HEK293T (cell line): ENCODE data around the gene CD4.

Experiments used
- CTCF ChIA-PET: fragments of 350-600 bp; formaldehyde crosslinking; extraction: SDS; loops from one replicate; lab custom pipeline; 2021; ENCODE audit warnings: antibody characterized with exemption, inconsistent platforms; lab: Yijun Ruan, JAX
- POLR2A ChIA-PET: fragments of 350-600 bp; formaldehyde crosslinking; extraction: SDS; loops from one replicate; lab custom pipeline; 2020; ENCODE audit warnings: antibody characterized with exemption, inconsistent platforms; lab: Yijun Ruan, JAX
- DNase-seq: peaks from one replicate; pipeline ENCODE4 v3.0.0; 2012; ENCODE audit warnings: mixed read lengths; ENCODE audit errors: extremely low spot score
- ARNT ChIP-seq: fragments of 450-650 bp; IDR thresholded peaks from 2 replicates; pipeline ENCODE4 v1.6.1; 2017; ENCODE audit warnings: mild to moderate bottlenecking
- BHLHE40 ChIP-seq: fragments of 450-650 bp; IDR thresholded peaks from 2 replicates; pipeline ENCODE4 v1.6.1; 2016; ENCODE audit warnings: mild to moderate bottlenecking, moderate library complexity, borderline replicate concordance
- CTBP1 ChIP-seq: fragments of 450-650 bp; IDR thresholded peaks from 2 replicates; pipeline ENCODE4 v1.6.1; 2016; ENCODE audit warnings: borderline replicate concordance
- ELF4 ChIP-seq: fragments of 450-650 bp; IDR thresholded peaks from 2 replicates; pipeline ENCODE4 v1.6.1; 2017; ENCODE audit warnings: antibody characterized with exemption
- FOXA1 ChIP-seq: fragments of 450-650 bp; IDR thresholded peaks from 2 replicates; pipeline ENCODE4 v1.6.1; 2016; ENCODE audit warnings: mild to moderate bottlenecking
- FOXK2 ChIP-seq: fragments of 450-650 bp; IDR thresholded peaks from 2 replicates; pipeline ENCODE4 v1.6.1; 2016; ENCODE audit warnings: mild to moderate bottlenecking
- FOXM1 ChIP-seq: fragments of 450-650 bp; IDR thresholded peaks from 2 replicates; pipeline ENCODE4 v1.6.1; 2017; ENCODE audit warnings: mild to moderate bottlenecking, borderline replicate concordance
- HDGF ChIP-seq: fragments of 450-650 bp; IDR thresholded peaks from 2 replicates; pipeline ENCODE4 v1.6.1; 2017; ENCODE audit warnings: antibody characterized with exemption, borderline replicate concordance
- L3MBTL2 ChIP-seq: fragments of 450-650 bp; conservative IDR thresholded peaks from 2 replicates; pipeline ENCODE4 v1.6.1; 2016; ENCODE audit warnings: mild to moderate bottlenecking
- LEF1 ChIP-seq: fragments of 450-650 bp; IDR thresholded peaks from 2 replicates; pipeline ENCODE4 v1.6.1; 2017; ENCODE audit warnings: mild to moderate bottlenecking, borderline replicate concordance
- NFRKB ChIP-seq: fragments of 450-650 bp; IDR thresholded peaks from 2 replicates; pipeline ENCODE4 v1.6.1; 2016; ENCODE audit warnings: mild to moderate bottlenecking, moderate library complexity
- PKNOX1 ChIP-seq: fragments of 450-650 bp; IDR thresholded peaks from 2 replicates; pipeline ENCODE4 v1.6.1; 2016
- SP1 ChIP-seq: fragments of 450-650 bp; IDR thresholded peaks from 2 replicates; pipeline ENCODE4 v1.6.1; 2017
- SUZ12 ChIP-seq: fragments of 450-650 bp; IDR thresholded peaks from 2 replicates; pipeline ENCODE4 v1.6.1; 2016; ENCODE audit warnings: mild to moderate bottlenecking
- TARDBP ChIP-seq: fragments of 450-650 bp; IDR thresholded peaks from 2 replicates; pipeline ENCODE4 v1.6.1; 2016
- ZNF384 ChIP-seq: fragments of 450-650 bp; IDR thresholded peaks from 2 replicates; pipeline ENCODE4 v1.6.1; 2016

CD4 gene

GRCh38 chr12:6842075-6842474 lies 52.7 kb downstream of the CD4 start:
- DNase-seq = no peak
- ChIA-PET CTCF (no interaction called here), POLR2A (interaction anchor here (1.1 to 5.0 kb wide), 6 partner anchors 8 to 288 kb away, joined by 3 to 57 read pairs (median 4); partner anchors contain the start of genes CDCA3, MLF2, P3H3 and USP5)
- TF ChIP-seq ARNT = no peak
- TF ChIP-seq HDGF = no peak

GRCh38 chr12:6843118-6843902 lies 54.0 kb downstream of the CD4 start:
- ChIA-PET CTCF (interaction anchor here (0.8 to 1.8 kb wide), 3 partner anchors 8 to 29 kb away, joined by 3 to 7 read pairs (median 3); partner anchors contain the start of gene SPSB2), POLR2A (interaction anchor here (1.4 to 5.0 kb wide), 3 partner anchors 9 to 289 kb away, joined by 3 to 57 read pairs (median 5); partner anchors contain the start of genes CDCA3 and USP5)
- no peak for TF ChIP-seq ELF4
- TF ChIP-seq HDGF = no peak
- TF ChIP-seq CTBP1 = no peak
- no peak for TF ChIP-seq ZNF384
- no peak for TF ChIP-seq BHLHE40
- no peak for TF ChIP-seq ARNT
- no peak for TF ChIP-seq FOXM1
- no peak for TF ChIP-seq FOXA1
- TF ChIP-seq PKNOX1 = no peak
- TF ChIP-seq L3MBTL2 = no peak
- TF ChIP-seq NFRKB = no peak
- no peak for TF ChIP-seq LEF1
- DNase-seq = no peak

DNA sequence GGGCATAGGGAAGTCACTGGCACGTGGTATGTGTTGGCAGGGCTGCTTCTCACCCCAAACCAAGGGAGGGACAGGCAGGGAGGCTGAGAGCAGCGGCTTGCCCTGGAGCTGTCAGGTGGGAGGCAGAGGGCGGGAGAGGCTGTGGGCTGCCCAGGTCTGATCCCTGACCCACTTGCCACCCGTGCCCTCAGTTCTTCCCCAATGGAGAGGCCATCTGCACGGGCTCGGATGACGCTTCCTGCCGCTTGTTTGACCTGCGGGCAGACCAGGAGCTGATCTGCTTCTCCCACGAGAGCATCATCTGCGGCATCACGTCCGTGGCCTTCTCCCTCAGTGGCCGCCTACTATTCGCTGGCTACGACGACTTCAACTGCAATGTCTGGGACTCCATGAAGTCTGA lies 56.1 kb downstream of the CD4 start:
- CTCF ChIA-PET = interaction anchor here (0.6 to 1.8 kb wide), 3 partner anchors 9 to 23 kb away, joined by 3 to 7 read pairs (median 5); no protein-coding TSS in a partner anchor
- DNase-seq = no peak
- POLR2A ChIA-PET = no interaction called here
- TF ChIP-seq ARNT = no peak
- TF ChIP-seq L3MBTL2 = no peak
- no peak for TF ChIP-seq ELF4
- no peak for TF ChIP-seq TARDBP
- TF ChIP-seq LEF1 = no peak
- no peak for TF ChIP-seq FOXM1
- TF ChIP-seq SP1 = no peak
- no peak for TF ChIP-seq PKNOX1
- no peak for TF ChIP-seq CTBP1
- TF ChIP-seq ZNF384 = no peak
- no peak for TF ChIP-seq FOXK2
- TF ChIP-seq BHLHE40 = no peak
- no peak for TF ChIP-seq HDGF
- no peak for TF ChIP-seq SUZ12
- no peak for TF ChIP-seq NFRKB
- no peak for TF ChIP-seq FOXA1

GRCh38 chr12:6846316-6846869 lies 57.1 kb downstream of the CD4 start:
- CTCF ChIA-PET = no interaction called here
- POLR2A ChIA-PET = interaction anchor here (0.8 to 1.3 kb wide), 3 partner anchors 17 to 93 kb away, joined by 3 to 5 read pairs (median 4); partner anchors contain the start of genes MLF2 and TPI1
- no peak for DNase-seq
- TF ChIP-seq TARDBP = no peak
- TF ChIP-seq NFRKB = no peak
- TF ChIP-seq L3MBTL2 = no peak

- DNase-seq = no peak
- ChIA-PET POLR2A (interaction anchor here (0.7 to 1.9 kb wide), 4 partner anchors 13 to 21 kb away, joined by 3 to 7 read pairs (median 4); no protein-coding TSS in a partner anchor), CTCF (interaction anchor here (3.1 kb wide), 1 partner anchor 13 kb away, joined by 12 read pairs; no protein-coding TSS in a partner anchor)
- TF ChIP-seq FOXA1 (no peak), ELF4 (no peak), BHLHE40 (no peak), SUZ12 (no peak), L3MBTL2 (no peak), ARNT (no peak), CTBP1 (no peak), HDGF (no peak), PKNOX1 (no peak)
Observed at GRCh38 chr12:6847676-6848075, 58.3 kb downstream of the CD4 start.

DNA sequence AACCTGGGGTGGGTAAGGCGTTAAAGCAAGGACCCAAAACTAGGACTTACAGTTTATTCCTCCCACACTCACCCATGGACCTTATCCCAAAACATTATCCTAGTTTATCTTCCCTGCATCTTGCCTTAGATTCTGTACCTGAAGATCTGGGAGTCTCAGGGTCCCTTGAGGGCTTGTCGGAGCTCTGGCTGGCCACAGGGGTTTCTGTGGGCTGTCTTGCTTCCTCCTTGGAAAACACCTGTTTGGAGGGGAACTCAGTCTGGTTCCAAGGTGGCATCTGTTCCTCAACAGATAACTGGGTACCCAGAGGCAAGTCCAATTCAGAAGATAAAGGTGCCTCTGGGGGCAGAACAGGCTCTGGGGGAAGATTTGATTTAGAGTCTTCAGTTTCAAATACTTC lies 60.1 kb downstream of the CD4 start:
- CTCF ChIA-PET = interaction anchor here (0.7 to 3.1 kb wide), 2 partner anchors 15 to 288 kb away, joined by 4 to 12 read pairs; no protein-coding TSS in a partner anchor

More for the DNA sequence above, 60.1 kb downstream of the CD4 start:
- no peak for DNase-seq
- POLR2A ChIA-PET = interaction anchor here (1.0 to 1.9 kb wide), 3 partner anchors 9 to 126 kb away, joined by 3 to 7 read pairs (median 4); partner anchors contain the start of genes COPS7A and GNB3
- TF ChIP-seq NFRKB (no peak), SUZ12 (no peak), CTBP1 (no peak), HDGF (no peak), FOXK2 (no peak), BHLHE40 (no peak), ARNT (no peak)
